ENCODE data around the gene APBA2. TPM values are rescaled to one million over a fixed set of nuclear protein-coding genes. Genes with fewer than 3 reads are reported as not detected.

The APBA2 gene
- total RNA-seq, 1 experiment from 2014 or later: not detected

DNA sequence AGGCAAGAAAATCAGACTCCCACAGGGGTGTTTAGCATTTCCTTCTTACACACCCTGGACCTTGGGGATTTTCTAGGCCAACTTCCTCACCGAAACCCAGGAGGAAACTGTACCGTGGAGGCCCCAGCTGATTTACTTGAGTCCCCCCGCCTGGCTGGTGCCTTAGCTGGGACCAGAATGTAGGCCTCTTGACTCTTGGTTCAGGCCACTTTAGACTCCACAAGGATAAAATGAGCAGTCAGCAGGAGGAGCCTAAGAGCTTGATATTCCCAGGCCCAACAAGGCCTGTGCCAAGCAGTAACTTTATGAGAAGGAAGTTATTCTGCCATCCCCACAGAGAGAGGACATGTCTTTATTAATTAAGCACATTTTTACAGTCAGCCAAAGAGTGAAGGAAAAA is 4.6 kb upstream of the APBA2 start:
- Mint-ChIP-seq H3K4me1 (ENCODE audit: low read depth, unreplicated experiment) (no peaks in the 10 kb centered on the region), H3K27me3 (ENCODE audit: insufficient read depth, unreplicated experiment) (no peaks in the 10 kb centered on the region), H3K9me3 (ENCODE audit: unreplicated experiment) (no peaks in the 10 kb centered on the region), H3K27ac (ENCODE audit: unreplicated experiment) (no peak overlapping the region), H3K36me3 (ENCODE audit: insufficient read depth, unreplicated experiment) (no peaks in the 10 kb centered on the region), H3K4me3 (ENCODE audit: unreplicated experiment) (no peak overlapping the region)
- POLR2A ChIA-PET: no interaction called here
- Histone ChIP-seq H3K36me3 (ENCODE audit: control insufficient read depth, insufficient read depth, low read length) (no peaks in the 10 kb centered on the region), H3K9me3 (no peaks in the 10 kb centered on the region), H3K4me3 (ENCODE audit: low read depth, low read length) (no peak overlapping the region), H3K27me3 (replicated peaks; ENCODE audit: control insufficient read depth, insufficient read depth, low read length) (no peaks in the 10 kb centered on the region), H3K4me1 (no peaks in the 10 kb centered on the region)
- TF ChIP-seq, protein P1, sequence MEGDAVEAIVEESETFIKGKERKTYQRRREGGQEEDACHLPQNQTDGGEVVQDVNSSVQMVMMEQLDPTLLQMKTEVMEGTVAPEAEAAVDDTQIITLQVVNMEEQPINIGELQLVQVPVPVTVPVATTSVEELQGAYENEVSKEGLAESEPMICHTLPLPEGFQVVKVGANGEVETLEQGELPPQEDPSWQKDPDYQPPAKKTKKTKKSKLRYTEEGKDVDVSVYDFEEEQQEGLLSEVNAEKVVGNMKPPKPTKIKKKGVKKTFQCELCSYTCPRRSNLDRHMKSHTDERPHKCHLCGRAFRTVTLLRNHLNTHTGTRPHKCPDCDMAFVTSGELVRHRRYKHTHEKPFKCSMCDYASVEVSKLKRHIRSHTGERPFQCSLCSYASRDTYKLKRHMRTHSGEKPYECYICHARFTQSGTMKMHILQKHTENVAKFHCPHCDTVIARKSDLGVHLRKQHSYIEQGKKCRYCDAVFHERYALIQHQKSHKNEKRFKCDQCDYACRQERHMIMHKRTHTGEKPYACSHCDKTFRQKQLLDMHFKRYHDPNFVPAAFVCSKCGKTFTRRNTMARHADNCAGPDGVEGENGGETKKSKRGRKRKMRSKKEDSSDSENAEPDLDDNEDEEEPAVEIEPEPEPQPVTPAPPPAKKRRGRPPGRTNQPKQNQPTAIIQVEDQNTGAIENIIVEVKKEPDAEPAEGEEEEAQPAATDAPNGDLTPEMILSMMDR (IDR thresholded peaks at IDR 0.05; ENCODE audit: insufficient read depth in 1 of 2, low read depth in 1 of 2, low read length in 1 of 2, severe bottlenecking in 1 of 2, unreplicated experiment in 1 of 2): no peak
- CTCF ChIA-PET: no interaction called here
- BruUV-seq (replicated peaks): no TSS peak
- DNase-seq: no peak
- intact Hi-C loops (cut with micrococcal nuclease; ENCODE audit: unreplicated experiment): no loop called here

DNA sequence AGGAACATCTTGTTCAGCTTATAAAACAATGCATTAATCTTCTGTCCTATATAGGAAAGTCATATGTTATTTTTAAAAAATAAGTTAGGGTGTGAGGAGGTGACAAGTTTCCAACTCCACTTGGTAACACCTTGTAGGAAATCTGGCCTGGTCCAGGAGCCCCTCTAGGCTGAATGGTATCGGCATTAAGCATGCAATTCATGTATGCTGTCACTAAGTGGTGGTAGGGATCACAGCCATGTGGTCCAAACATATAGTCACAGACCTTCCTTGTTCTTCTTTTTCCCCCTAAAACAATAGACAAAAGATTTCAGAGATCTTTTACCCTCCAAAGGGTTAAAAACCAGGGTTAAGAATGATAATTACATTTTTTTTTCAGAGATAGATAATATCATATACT is 4.2 kb upstream of the APBA2 start:
- Mint-ChIP-seq H3K27me3 (ENCODE audit: insufficient read depth, unreplicated experiment) (no peaks in the 10 kb centered on the region), H3K9me3 (ENCODE audit: unreplicated experiment) (no peaks in the 10 kb centered on the region)
- intact Hi-C loops (cut with micrococcal nuclease; ENCODE audit: unreplicated experiment): no loop called here

DNA sequence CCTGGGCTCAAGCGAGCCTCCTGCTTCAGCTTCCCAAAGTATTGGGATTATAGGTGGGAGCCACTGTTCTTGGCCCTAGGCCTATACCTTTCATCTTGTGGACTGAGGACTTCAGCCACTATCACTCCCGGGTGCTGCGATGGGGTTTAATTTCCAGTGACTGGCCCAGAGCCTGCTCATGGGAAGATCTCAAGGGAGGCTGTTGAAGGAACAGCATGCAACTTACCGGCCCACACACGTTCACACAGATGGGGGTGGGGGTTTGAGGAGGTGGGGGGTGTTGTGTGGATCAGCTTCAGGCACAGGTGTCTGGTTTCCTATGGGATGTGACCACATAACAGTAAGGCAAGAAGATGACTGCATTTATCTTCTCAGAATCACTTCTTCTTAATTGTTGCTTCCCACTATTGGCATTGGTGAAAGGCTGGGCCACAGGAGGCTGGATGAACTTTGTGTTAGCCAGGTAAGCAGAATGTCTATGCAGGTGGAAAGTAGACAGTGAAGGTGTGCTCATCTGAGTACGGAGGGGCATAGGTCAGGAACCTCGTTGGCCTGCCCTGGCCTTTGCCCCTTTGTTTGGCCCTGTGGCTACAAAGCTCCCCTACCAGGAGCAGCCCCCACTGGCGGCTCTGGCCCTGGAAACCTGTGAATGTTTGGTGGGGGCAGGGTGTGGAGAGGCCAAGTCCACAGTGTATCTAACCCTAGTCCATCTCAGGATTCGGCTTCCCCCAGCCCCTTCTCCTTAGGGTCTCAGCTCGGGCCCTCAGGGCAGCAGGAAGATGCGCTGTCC is 1.4 kb upstream of the APBA2 start:
- H3K36me3 Mint-ChIP-seq (ENCODE audit: insufficient read depth, unreplicated experiment): no peaks in the 10 kb centered on the region
- CTCF ChIA-PET: no interaction called here
- DNase-seq: no peak
- H3K27ac Mint-ChIP-seq (ENCODE audit: unreplicated experiment): no peak overlapping the region
- POLR2A ChIA-PET: no interaction called here
- TF ChIP-seq, protein P1 (IDR thresholded peaks at IDR 0.05; ENCODE audit: insufficient read depth in 1 of 2, low read depth in 1 of 2, low read length in 1 of 2, severe bottlenecking in 1 of 2, unreplicated experiment in 1 of 2): no peak
- H3K27me3 Mint-ChIP-seq (ENCODE audit: insufficient read depth, unreplicated experiment): no peaks in the 10 kb centered on the region
- no peaks in the 10 kb centered on the region for H3K9me3 Mint-ChIP-seq (ENCODE audit: unreplicated experiment)
- H3K4me1 Mint-ChIP-seq (ENCODE audit: low read depth, unreplicated experiment): no peaks in the 10 kb centered on the region
- H3K9me3 ChIP-seq: no peaks in the 10 kb centered on the region
- no peaks in the 10 kb centered on the region for H3K36me3 ChIP-seq (ENCODE audit: control insufficient read depth, insufficient read depth, low read length)
- no peaks in the 10 kb centered on the region for H3K4me1 ChIP-seq
- BruUV-seq (replicated peaks): no TSS peak
- H3K27me3 ChIP-seq (replicated peaks; ENCODE audit: control insufficient read depth, insufficient read depth, low read length): no peaks in the 10 kb centered on the region
- intact Hi-C loops (cut with micrococcal nuclease; ENCODE audit: unreplicated experiment): no loop called here
- H3K4me3 Mint-ChIP-seq (ENCODE audit: unreplicated experiment): no peak overlapping the region
- H3K4me3 ChIP-seq (ENCODE audit: low read depth, low read length): no peak overlapping the region

More for the DNA sequence above, 4.2 kb upstream of the APBA2 start:
- Histone ChIP-seq H3K9me3 (no peaks in the 10 kb centered on the region), H3K27me3 (replicated peaks; ENCODE audit: control insufficient read depth, insufficient read depth, low read length) (no peaks in the 10 kb centered on the region), H3K36me3 (ENCODE audit: control insufficient read depth, insufficient read depth, low read length) (no peaks in the 10 kb centered on the region), H3K4me1 (no peaks in the 10 kb centered on the region), H3K4me3 (ENCODE audit: low read depth, low read length) (no peak overlapping the region)
- ChIA-PET CTCF (interaction anchor here (0.7 kb wide), 1 partner anchor 23 kb away, joined by 4 read pairs; no protein-coding TSS in a partner anchor), POLR2A (no interaction called here)
- no TSS peak for BruUV-seq (replicated peaks)
- no peak overlapping the region for H3K4me3 Mint-ChIP-seq (ENCODE audit: unreplicated experiment)
- H3K27ac Mint-ChIP-seq (ENCODE audit: unreplicated experiment): no peak overlapping the region
- no peaks in the 10 kb centered on the region for H3K4me1 Mint-ChIP-seq (ENCODE audit: low read depth, unreplicated experiment)
- TF ChIP-seq, protein P1 (IDR thresholded peaks at IDR 0.05; ENCODE audit: insufficient read depth in 1 of 2, low read depth in 1 of 2, low read length in 1 of 2, severe bottlenecking in 1 of 2, unreplicated experiment in 1 of 2): no peak
- H3K36me3 Mint-ChIP-seq (ENCODE audit: insufficient read depth, unreplicated experiment): no peaks in the 10 kb centered on the region
- no peak for DNase-seq
